ENCODE results near the gene PAK4. TPM values are rescaled to one million over a fixed set of nuclear protein-coding genes. Genes with fewer than 3 reads are reported as not detected.
A peak's percentile ranks its signal among the peaks of the same experiment; 100 is the strongest.

Gene PAK4
- total and polyA plus RNA-seq, 9 of the 15 experiments (the other 6 are each of a cell fraction or from before 2014, with no cell fraction given) = 0.21 to 33.5 (median 5.8) TPM

- TF ChIP-seq CLOCK (CRISPR knock-in tag; IDR thresholded peaks at IDR 0.05; ENCODE audit: borderline replicate concordance) (no peak), MCM7 (IDR thresholded peaks at IDR 0.05) (no peak), SRSF7 (optimal IDR thresholded peaks at IDR 0.05; ENCODE audit: low read depth, low read length) (no peak), YY1 (IDR thresholded peaks at IDR 0.05; ENCODE audit: borderline replicate concordance in 1 of 3, control insufficient read depth in 1 of 3, extremely low read depth in 1 of 3, insufficient read depth in 3 of 3, insufficient read length in 1 of 3, insufficient replicate concordance in 2 of 3, low read depth in 1 of 3, low read length in 2 of 3) (no peak), CBX1 (IDR thresholded peaks at IDR 0.05; ENCODE audit: low read depth) (peak; percentile 77; the same call in 1 of the 2 replicates), ZEB2 (IDR thresholded peaks at IDR 0.05) (no peak; the same call in 1 of the 2 replicates), TRIM24 (IDR thresholded peaks at IDR 0.05) (no peak), RB1 (IDR thresholded peaks at IDR 0.05; ENCODE audit: low read depth) (peak; percentile 63; the same call in 1 of the 2 replicates), ZNF239 (CRISPR knock-in tag; IDR thresholded peaks at IDR 0.05) (no peak), ID3 (CRISPR knock-in tag; IDR thresholded peaks at IDR 0.05) (no peak), ID3 (tag; IDR thresholded peaks at IDR 0.05) (no peak), ZNF311 (CRISPR knock-in tag; IDR thresholded peaks at IDR 0.05) (no peak), RCOR1 (IDR thresholded peaks at IDR 0.05; ENCODE audit: borderline replicate concordance in 1 of 2, low read depth in 2 of 2, low read length in 2 of 2) (peak; percentile 23 to 78; a peak in 2 of 4 replicates), ATF3 (IDR thresholded peaks at IDR 0.05) (no peak), ATF3 (CRISPR knock-in tag; conservative IDR thresholded peaks at IDR 0.05) (no peak), CC2D1A (IDR thresholded peaks at IDR 0.05) (peak; percentile 92), TRIM28 (IDR thresholded peaks at IDR 0.05) (no peak), ZNF384 (IDR thresholded peaks at IDR 0.05; ENCODE audit: low read depth, low read length) (no peak), HDAC2 (IDR thresholded peaks at IDR 0.05) (peak; percentile 48; the same call in 1 of the 2 replicates), CTBP1 (IDR thresholded peaks at IDR 0.05; ENCODE audit: borderline replicate concordance) (0 out of 2 replicates have a peak, but pooled peaks have one; percentile 62), RAD21 (CRISPR knock-in tag; conservative IDR thresholded peaks at IDR 0.05 in 1 of 2, IDR thresholded peaks at IDR 0.05 in 1 of 2) (peak; percentile 78 to 97), KDM5B (IDR thresholded peaks at IDR 0.05; ENCODE audit: insufficient replicate concordance, low read depth, low read length) (no peak), L3MBTL2 (IDR thresholded peaks at IDR 0.05) (0 out of 2 replicates have a peak, but pooled peaks have one; percentile 24), SOX6 (IDR thresholded peaks at IDR 0.05) (peak; percentile 35; the same call in 1 of the 2 replicates)
Observed at GRCh38 chr19:39212375-39212742, 86.8 kb downstream of the PAK4 start (continued).
